GM18511 (cell line): ENCODE data around the gene POLDIP2.

Source experiments
- ATAC-seq: cut with Tn5 transposase; IDR thresholded peaks from one replicate; pipeline ENCODE4 v1.9.1; 2021; ENCODE audit warnings: mild to moderate bottlenecking, moderate library complexity; ENCODE audit not compliant: unreplicated experiment

POLDIP2 gene

GRCh38 chr17:28357061-28357900 is at the start of gene POLDIP2:
Gene POLDIP2 (minus strand): TSS chr17:28357527. CDS start chr17:28357448, 79 bp downstream.
- ATAC-seq = peak; percentile 97

DNA sequence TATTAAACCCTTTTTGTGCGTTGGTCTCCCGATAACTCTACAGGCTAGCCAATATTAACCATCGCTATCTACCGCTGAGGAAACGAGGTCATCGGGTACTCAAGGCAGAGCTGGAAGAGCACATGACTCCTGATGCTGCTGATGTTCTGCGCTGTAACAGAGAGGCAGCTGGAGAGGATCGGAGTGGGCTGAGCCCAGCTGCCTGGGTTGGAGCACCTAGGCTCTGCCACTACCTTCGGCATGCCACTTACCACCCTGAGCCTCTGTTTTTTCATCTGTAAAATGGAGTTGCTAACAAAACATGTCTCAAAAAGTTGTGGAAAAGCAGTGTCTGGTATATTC is 49.1 kb upstream of the POLDIP2 start:
- ATAC-seq = peak; percentile 12

DNA sequence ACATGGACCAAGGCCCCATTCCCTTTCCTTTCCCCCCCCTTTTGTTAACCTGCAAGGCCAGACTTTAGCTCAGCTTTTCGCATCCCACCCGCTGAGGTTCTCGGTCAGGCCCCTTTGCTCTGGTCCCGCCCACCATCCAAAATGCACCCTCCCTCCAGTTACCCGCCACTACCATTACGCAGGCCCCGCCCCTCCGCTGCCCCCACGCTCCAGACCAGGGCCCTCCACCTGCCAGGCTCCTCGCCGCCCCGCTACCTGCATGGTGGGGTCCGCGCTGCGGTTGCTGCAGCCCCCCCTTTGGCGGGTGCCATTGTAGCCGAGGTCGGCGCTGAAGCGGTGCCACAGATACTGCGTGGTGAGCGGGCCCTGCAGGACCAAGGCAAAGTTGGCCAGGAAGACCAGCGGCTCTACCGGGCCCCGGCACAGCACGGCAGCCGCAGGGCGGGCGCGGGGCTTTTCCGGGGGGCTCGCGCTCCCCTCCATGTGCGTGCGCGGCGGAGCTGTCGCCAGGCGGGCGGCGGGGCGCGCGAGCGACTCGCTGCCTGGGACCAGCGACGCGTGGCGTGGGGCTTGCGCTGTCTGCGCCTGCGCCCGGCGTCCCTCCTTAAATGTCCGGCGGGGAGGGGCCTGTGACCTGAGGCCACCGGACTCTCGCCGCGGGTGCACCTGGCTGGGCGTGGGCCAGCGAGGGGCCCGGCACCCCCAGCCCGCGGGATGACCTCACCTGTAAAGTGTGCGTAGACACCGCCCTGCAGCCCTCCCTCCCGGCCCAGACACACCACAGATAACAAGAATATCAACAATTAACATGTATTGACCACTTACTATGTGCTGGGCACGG is 48.5 kb upstream of the POLDIP2 start, which contains the start of gene SLC46A1:
SLC46A1 (minus strand) TSS at position 581 of the 841 bp plus-strand sequence; CDS start at position 483, 98 bp downstream.
- ATAC-seq = peak; percentile 89

- ATAC-seq = no peak
Measured at GRCh38 chr17:28404812-28405570, 47.7 kb upstream of the POLDIP2 start.

- no peak for ATAC-seq
Measured at GRCh38 chr17:28404461-28404811, 47.1 kb upstream of the POLDIP2 start.

GRCh38 chr17:28404007-28404406 is 46.7 kb upstream of the POLDIP2 start:
- ATAC-seq = no peak

DNA sequence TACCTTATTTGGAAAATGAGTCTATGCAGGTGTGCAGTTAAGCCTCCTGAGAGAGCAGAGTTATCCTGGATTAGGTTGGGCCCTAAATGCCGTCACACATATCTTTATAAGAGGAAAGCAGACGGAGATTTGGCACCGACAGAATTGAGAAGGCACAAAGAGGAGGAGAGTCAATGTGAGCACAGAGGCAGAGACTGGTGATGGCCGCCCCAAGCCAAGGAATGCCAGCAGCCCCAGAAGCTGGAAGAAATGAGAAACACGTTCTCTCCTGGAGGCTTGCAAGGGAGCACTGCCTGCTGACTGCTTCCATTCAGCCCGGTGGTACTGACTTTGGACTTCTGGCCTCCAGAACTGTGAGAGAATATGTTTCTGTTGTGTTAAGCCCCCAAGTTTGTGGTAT is 45.5 kb upstream of the POLDIP2 start:
- no peak for ATAC-seq

- ATAC-seq = no peak
Measured at GRCh38 chr17:28402224-28402630, 44.9 kb upstream of the POLDIP2 start.

DNA sequence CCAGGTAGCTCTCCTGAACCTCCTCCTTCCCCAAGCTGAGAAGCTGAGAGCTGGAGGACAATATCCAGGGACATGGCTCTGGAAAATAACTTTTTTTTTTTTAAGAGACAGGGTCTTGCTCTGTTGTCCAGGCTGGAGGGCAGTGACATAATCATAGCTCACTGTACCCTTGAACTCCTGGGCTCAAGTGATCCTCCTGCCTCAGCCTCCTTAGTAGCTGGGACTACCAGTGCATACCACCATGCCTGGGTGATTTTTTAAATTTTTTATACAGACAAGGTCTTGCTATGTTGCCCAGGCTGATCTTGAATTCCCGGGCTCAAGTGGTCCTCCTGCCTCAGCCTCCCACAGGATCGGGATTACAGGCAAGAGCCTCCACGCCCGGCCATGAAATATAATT is 42.5 kb upstream of the POLDIP2 start:
- no peak for ATAC-seq

- ATAC-seq = peak; percentile 69
Measured at GRCh38 chr17:28398280-28398981, 41.1 kb upstream of the POLDIP2 start.

GRCh38 chr17:28397687-28398279 is 40.5 kb upstream of the POLDIP2 start:
- no peak for ATAC-seq

DNA sequence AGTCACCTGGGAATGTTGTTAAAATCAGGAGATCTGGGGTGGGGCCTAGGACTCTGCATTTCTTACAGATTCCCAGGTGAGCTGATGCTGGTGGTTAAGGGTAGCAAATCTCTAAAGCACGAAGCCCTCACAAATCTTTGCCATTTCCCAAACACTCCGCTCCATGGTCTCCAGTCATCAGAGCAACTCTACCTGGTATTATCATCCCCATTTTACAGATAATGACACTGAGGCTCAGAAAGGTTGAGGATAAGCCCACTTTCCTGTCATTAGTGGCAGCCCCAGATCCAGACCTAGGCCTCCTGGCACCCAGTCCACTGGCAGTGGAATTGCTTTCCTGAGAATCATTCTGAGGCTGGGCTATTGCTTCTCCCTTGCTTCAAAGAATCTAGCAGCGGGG is 39.9 kb upstream of the POLDIP2 start:
- ATAC-seq = no peak

- ATAC-seq = no peak
Measured at GRCh38 chr17:28396635-28397239, 39.4 kb upstream of the POLDIP2 start.

GRCh38 chr17:28395968-28396367 is 38.6 kb upstream of the POLDIP2 start:
- no peak for ATAC-seq

DNA sequence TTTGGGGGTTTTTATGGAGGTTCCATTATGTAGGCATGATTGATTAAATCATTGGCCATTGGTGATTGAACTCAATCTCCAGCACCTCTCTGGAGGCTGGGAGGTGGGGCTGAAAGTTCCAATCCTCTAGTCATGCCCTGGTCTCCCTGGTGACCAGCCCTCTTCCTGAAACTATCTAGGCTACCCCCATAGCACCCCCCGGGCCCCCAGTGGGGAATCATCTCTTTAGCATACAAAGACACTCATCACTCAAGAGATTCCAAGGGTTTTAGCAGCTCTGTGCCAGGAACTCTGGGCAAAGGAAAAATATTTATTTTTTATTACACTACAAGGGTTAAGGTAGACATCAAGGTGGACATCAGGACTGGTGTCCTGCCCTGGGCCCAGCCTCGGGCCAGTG is 38.1 kb upstream of the POLDIP2 start:
- ATAC-seq = no peak

GRCh38 chr17:28394337-28395116 is 37.2 kb upstream of the POLDIP2 start:
- ATAC-seq = no peak

DNA sequence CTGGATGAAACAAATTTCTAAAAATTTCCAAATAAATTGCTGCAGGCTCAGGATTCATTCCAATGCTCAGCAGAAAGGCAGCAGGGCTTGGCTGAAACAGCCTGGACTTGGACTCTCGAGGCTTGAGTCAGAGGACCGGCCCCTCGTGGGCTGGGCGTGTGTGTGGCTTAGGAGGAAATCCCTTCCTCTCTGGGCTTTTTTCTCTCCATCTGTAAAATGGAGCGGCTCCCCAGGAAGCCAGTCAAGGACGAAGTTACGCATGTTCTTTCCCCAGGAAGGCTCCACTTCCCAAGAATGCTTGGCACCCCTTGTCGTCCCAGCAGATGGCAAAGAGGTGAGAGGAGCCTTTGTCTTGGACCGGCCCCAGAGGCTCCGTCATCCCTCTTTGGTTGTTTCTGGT is 35.2 kb upstream of the POLDIP2 start:
- ATAC-seq = no peak

DNA sequence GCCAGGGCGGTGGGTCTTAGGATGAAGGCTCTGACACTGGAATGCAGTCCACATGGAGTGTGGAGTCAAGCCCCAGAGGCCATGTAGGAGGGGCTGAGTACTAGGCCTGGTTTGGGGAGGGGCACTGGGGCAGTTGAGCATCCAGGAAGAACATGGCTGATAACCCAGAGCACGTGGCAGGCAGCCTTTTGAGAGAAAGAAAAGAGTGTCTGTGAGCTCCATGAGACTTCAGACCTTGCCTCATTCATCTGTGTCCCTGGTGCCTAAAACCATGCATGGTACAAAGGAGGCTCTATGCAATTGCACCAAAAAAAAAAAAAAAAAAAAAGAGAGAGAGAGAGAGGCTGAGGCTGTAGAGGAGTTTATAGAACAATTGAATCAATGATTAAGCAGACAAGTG is 34.1 kb upstream of the POLDIP2 start:
- ATAC-seq = no peak

GRCh38 chr17:28390984-28391383 is 33.7 kb upstream of the POLDIP2 start:
- ATAC-seq = no peak
